Upper lobe of left lung (tissue), 6 donors: ENCODE data around the gene PRKCH. TPM values are rescaled to one million over a fixed set of nuclear protein-coding genes. Genes with fewer than 3 reads are reported as not detected.

Experiments used
- ATAC-seq, 2 donors: fragments of 200-7000 bp; cut with Tn5 transposase; one replicate each; pipeline ENCODE4 v1.9.1; 2022; ENCODE audit warnings: mild to moderate bottlenecking in 2 of 2, moderate library complexity in 2 of 2; ENCODE audit not compliant: low FRiP score in 2 of 2
- DNase-seq, 2 donors: peaks; one replicate each; pipeline ENCODE4 v3.0.0-alpha.2; 2019 to 2020
- H3K27ac ChIP-seq, 4 donors: fragments of 200-600 bp; sonication (generic); one replicate each; pipeline ENCODE4 v1.5.1; 2016 to 2019
- H3K27me3 ChIP-seq, 4 donors: fragments of 200-600 bp; sonication (generic); one replicate each; pipeline ENCODE4 v1.5.1; 2017 to 2019
- H3K36me3 ChIP-seq, 4 donors: fragments of 200-600 bp; sonication (generic); one replicate each; pipeline ENCODE4 v1.5.1; 2016 to 2019
- H3K4me1 ChIP-seq, 4 donors: fragments of 200-600 bp; sonication (generic); one replicate each; pipeline ENCODE4 v1.5.1; 2018 to 2019
- H3K4me3 ChIP-seq, 4 donors: fragments of 200-600 bp; sonication (generic); one replicate each; pipeline ENCODE4 v1.5.1; 2017 to 2019; ENCODE audit warnings: mild to moderate bottlenecking in 2 of 4, moderate library complexity in 1 of 4
- H3K9me3 ChIP-seq, 4 donors: fragments of 200-600 bp; sonication (generic); one replicate each; pipeline ENCODE4 v1.5.1; 2018 to 2019
- CTCF ChIP-seq, 6 experiments: fragments of 450-650 bp in 4 of 6; fragments of 200-600 bp in 2 of 6; sonication (generic) in 2 of 6; IDR thresholded peaks; one replicate each; pipeline ENCODE4 v1.5.1; 2016 to 2019; ENCODE audit warnings: antibody characterized with exemption in 6 of 6
- EP300 ChIP-seq, 4 donors: sonication (generic); formaldehyde crosslinking; IDR thresholded peaks; one replicate each; pipeline ENCODE4 v1.5.1; 2017; ENCODE audit warnings: antibody characterized with exemption in 4 of 4, control low read depth in 2 of 4
- POLR2A ChIP-seq, 4 donors: fragments of 450-650 bp; IDR thresholded peaks; one replicate each; pipeline ENCODE4 v1.5.1; 2016 to 2017; ENCODE audit warnings: antibody characterized with exemption in 4 of 4, mild to moderate bottlenecking in 2 of 4
- POLR2AphosphoS5 ChIP-seq, 2 donors: sonication (generic); formaldehyde crosslinking; IDR thresholded peaks; one replicate each; pipeline ENCODE4 v1.5.1; 2017; ENCODE audit warnings: antibody characterized with exemption in 2 of 2
- WGBS, 2 donors: methylation state at CpG; one replicate each; pipeline ENCODE4 v1.1.5; 2017 to 2018; 5-methylcytosine and 5-hydroxymethylcytosine counted together
- total RNA-seq, 6 donors: library from RNA; depleted of rRNA in 4 of 6; stranded (reverse); fragments of >200 nt in 4 of 6; gene quantifications; one replicate each; pipeline versions ENCODE4 v1.1.0 to v1.2.1, GENCODE V29; 2016 to 2021
- donor health status: DM: no; HTN: no; CAD: no; lungs with moderate emphysema.
- donor health status: DM: no; HTN: yes; CAD: no; lungs with severe emphysema.

Gene PRKCH
- total RNA-seq, 6 donors from 2014 or later: 54.0 to 102 (median 76.6) TPM

GRCh38 chr14:61533513-61534255 is 212.3 kb downstream of the PRKCH start:
- Histone ChIP-seq H3K36me3 (peaks cover 0 to 20% (median 2%) of the 10 kb centered on the region in 4 donors), H3K4me3 (no peak overlapping the region), H3K27ac (peak overlapping the region in 1 of 4 donors; percentile 43), H3K4me1 (peaks cover 43 to 67% (median 57%) of the 10 kb centered on the region in 4 donors), H3K9me3 (no peaks in the 10 kb centered on the region), H3K27me3 (no peaks in the 10 kb centered on the region)
- DNase-seq (no peak), ATAC-seq (no peak)
- TF ChIP-seq POLR2AphosphoS5 (IDR thresholded peaks at IDR 0.05): no peak
- TF ChIP-seq CTCF (IDR thresholded peaks at IDR 0.05): no peak
- no peak for TF ChIP-seq POLR2A (IDR thresholded peaks at IDR 0.05)
- TF ChIP-seq EP300 (IDR thresholded peaks at IDR 0.05): no peak
- whole genome bisulfite sequencing, 2 donors: 67 to 75% methylated on average over 4 of the region's 4 CpGs

GRCh38 chr14:61535032-61535431 is 213.7 kb downstream of the PRKCH start:
- no peak overlapping the region for H3K4me3 ChIP-seq
- no peaks in the 10 kb centered on the region for H3K9me3 ChIP-seq
- ATAC-seq (no peak), DNase-seq (no peak)
- TF ChIP-seq POLR2A (IDR thresholded peaks at IDR 0.05) (no peak), CTCF (IDR thresholded peaks at IDR 0.05) (no peak), POLR2AphosphoS5 (IDR thresholded peaks at IDR 0.05) (no peak), EP300 (IDR thresholded peaks at IDR 0.05) (no peak)
- H3K27me3 ChIP-seq: no peaks in the 10 kb centered on the region
- peaks cover 43 to 67% (median 58%) of the 10 kb centered on the region in 4 donors for H3K4me1 ChIP-seq
- peaks cover 0 to 18% (median 0%) of the 10 kb centered on the region in 4 donors for H3K36me3 ChIP-seq
- 79 to 86% methylated on average over 1 of the region's 1 CpG for WGBS, 2 donors
- H3K27ac ChIP-seq: no peak overlapping the region

- DNase-seq (peak in 1 of 2 donors; percentile 77), ATAC-seq (peak; percentile 34 to 75)
- Histone ChIP-seq H3K27me3 (no peaks in the 10 kb centered on the region), H3K4me1 (peaks cover 43 to 66% (median 55%) of the 10 kb centered on the region in 4 donors), H3K9me3 (no peaks in the 10 kb centered on the region), H3K27ac (no peak overlapping the region), H3K4me3 (no peak overlapping the region), H3K36me3 (peaks cover 0 to 18% (median 0%) of the 10 kb centered on the region in 4 donors)
- TF ChIP-seq EP300 (IDR thresholded peaks at IDR 0.05) (peak in 3 of 4 donors; percentile 64 to 99 (median 81)), POLR2AphosphoS5 (IDR thresholded peaks at IDR 0.05) (peak; percentile 69 to 77), CTCF (IDR thresholded peaks at IDR 0.05) (no peak)
- WGBS, 2 donors: 77 to 84% methylated on average over 4 of the region's 4 CpGs
Measured at GRCh38 chr14:61535458-61535857, 214.1 kb downstream of the PRKCH start.

- Histone ChIP-seq H3K27ac (peak overlapping the region; percentile 24 to 84 (median 53)), H3K36me3 (peaks cover 0 to 24% (median 0%) of the 10 kb centered on the region in 4 donors), H3K4me1 (peaks cover 34 to 53% (median 42%) of the 10 kb centered on the region in 4 donors), H3K27me3 (no peaks in the 10 kb centered on the region), H3K9me3 (no peaks in the 10 kb centered on the region), H3K4me3 (no peak overlapping the region)
- 80 to 81% methylated on average over 12 of the region's 12 CpGs for WGBS, 2 donors
- no peak for TF ChIP-seq EP300 (IDR thresholded peaks at IDR 0.05)
- TF ChIP-seq POLR2A (IDR thresholded peaks at IDR 0.05): no peak
- no peak for TF ChIP-seq POLR2AphosphoS5 (IDR thresholded peaks at IDR 0.05)
- no peak for TF ChIP-seq CTCF (IDR thresholded peaks at IDR 0.05)
- no peak for ATAC-seq
- DNase-seq: no peak
Measured at GRCh38 chr14:61536661-61537562, 215.5 kb downstream of the PRKCH start.
